HG03066 (cell line): ENCODE data around the gene CHST11.
A peak's percentile ranks its signal among the peaks of the same experiment; 100 is the strongest.

Source experiments
- ATAC-seq: cut with Tn5 transposase; IDR thresholded peaks from one replicate; pipeline ENCODE4 v1.9.1; 2021; ENCODE audit warnings: low read depth; ENCODE audit not compliant: unreplicated experiment

Gene CHST11

DNA sequence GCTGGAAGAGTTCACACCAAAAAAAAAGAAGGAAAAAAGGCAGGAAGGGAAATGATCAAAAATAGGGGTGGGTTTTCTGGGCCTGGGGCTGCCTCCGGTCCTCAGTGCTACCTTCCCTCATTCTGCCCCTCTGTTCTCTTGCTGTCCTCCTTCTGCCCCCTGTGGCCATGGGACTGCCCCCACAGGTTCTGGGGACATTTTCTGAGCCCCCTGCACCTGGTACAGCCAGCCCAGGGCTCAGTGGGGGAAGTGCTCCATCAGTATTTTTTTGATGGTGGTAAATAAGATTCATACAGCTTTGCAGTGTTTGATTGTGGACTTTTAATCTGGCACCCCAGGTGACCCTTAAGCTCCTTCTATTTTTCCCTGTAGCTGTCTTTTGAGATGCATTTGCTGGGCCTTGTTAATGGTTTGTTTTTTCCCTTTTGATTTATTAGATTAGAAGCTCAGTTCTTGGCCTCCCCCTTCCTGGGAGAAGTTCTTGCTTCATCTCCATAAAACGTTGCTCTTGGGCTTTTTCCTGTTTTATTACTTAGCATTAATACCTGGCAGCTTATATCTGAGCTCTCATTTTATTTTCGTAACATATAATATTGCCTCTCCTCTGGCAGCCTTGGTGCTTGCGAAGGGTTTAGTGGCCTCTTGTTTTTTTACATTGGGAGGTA, 43.1 kb downstream of the CHST11 start:
- ATAC-seq, result no peak

DNA sequence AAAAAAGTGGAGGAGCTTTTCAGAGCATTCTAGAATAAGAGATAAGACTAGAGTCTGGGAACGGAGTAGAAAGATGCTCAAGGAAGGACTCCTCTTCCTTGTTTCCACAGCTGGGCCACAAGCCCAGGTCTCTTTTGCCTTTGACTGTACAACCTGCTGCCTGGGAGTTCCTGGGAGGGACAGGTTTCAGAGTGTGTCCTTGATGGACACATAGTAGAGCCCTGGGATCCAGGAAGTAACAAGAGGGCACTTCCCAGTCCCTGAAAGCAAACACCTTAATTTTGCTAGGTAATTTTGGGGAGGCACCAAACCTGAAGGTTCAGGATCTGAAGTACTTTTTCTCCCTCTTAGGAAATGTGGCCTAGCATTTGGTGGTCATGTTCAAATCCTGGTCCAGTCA, 44.4 kb downstream of the CHST11 start:
- no peak for ATAC-seq

DNA sequence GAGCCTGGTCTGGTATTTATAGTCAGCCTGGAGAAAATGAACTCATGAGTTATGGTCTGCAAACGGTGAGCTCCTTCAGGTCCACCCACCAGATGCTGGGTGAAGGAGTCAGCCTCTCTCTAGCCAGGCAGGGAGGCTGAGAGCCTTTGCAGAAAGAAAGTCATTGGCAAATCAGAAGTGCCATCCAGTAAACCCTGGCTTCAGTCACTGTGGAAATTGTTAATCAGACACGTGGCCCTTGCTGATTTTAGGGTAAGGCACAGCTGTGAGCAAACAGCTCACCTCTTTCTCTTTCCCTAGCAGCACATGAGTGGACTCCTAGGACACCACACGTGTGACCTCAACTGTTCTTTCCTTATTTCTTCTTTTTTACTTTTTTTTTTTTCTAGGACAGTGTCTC, 44.9 kb downstream of the CHST11 start:
- ATAC-seq, result no peak

DNA sequence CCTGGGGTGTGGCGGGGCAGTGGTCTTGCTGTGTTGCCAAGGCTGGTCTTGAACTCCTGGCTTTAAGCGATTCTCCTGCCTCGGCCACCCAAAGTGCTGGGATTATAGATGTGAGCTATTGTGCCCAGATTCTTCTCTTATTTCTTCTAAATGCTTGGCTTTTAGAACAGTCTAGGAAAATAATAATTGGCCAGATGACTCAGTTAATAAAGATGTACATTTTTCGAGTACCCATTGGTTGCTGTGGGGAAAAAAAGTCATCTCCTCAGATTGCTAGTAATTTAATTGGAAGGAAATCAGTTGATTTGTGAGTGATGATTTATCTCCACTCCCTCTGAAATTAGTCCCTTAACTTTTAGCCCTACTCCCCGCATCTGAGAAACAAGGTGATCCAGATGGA, 45.5 kb downstream of the CHST11 start:
- no peak for ATAC-seq

DNA sequence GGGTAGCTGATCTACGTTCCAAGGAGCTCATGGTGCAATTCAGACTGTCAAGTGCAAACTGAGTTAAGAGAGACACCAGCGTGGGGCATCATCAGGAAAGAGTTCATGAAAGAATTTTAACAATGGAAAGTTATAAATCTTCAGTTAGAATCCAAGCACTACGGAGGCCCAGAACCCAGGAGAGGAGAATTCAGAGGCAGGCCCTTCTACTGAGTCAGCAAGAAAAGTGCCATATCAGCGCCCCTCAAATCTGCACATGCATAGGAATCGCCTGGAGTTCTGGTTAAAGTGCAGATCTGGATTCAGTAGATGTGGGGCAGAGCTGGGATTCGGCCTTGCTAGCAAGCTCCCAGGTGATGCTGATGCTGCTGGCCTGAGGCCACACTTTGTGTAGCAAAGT, 45.9 kb downstream of the CHST11 start:
- ATAC-seq, result no peak

DNA sequence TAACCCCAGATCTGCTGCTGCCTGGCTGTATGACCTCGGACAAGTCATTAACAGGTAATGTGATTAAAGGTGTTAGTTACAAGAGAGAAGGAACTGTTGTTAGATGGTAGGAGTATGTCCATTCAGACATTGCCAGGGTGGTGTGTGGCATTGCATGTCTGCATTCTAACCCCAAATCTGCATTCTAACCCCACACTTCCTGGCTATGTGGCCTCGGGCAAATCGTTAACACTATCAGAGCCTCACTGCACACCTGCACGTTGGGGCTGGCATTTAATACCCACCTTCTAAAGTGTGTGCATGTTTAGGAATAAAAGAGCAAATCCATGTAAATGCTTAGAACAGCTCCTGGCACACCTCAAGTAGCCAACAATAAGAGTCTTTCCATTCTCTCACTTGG, 46.4 kb downstream of the CHST11 start:
- no peak for ATAC-seq

DNA sequence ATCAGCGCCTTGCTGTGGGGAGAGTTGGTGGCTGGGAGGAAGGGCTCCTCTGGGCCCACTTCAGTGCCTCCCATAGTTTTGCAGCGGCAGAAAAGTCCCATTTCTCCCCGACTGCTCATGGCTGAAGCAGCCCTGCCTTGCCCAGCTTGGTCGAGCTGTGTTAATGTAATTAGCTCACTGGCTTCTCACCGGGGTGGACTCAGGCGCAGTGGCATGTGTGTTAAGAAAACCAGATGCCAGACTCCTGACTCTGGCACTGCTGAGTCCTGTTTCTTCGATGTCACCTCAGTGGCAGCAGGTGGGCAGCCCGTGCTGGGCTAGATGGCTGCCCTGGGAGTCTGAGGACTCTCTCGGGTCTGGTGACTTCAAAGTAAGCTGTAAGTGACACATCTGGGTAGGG, 47.4 kb downstream of the CHST11 start:
- no peak for ATAC-seq

DNA sequence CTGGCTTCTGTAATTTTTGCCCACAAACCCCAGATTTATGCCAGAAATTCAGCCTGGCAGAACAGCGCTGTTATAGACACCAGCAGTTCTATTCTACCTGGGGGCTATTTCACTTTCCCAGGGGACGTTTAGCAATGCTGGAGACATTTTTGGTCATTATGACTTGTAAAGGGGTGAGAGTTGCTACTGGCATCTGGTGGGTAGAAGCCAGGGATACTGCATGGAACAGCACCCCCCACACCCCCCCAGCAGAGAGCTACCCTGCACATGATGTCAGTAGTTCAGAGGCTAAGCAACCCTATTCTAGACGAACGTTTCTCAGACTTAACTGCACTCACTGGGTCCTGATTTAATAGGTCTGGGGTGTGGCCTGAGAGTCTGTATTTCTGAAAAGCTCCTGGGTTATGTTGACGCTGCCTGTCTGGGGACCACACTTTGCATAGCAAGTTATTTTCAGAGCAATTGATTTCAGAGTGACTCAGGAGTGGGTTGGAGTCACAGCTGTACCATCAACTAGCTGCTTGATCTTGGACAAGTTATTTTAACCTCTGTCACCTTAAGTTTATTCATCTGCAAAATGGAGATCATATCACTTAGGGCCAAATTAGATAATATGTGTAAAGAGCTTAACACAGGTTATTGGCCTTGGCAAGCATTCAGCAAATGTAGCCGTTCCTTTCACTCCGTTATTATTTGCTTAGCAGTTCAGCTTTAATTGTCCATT, 48.5 kb downstream of the CHST11 start:
- ATAC-seq, result peak; percentile 94

DNA sequence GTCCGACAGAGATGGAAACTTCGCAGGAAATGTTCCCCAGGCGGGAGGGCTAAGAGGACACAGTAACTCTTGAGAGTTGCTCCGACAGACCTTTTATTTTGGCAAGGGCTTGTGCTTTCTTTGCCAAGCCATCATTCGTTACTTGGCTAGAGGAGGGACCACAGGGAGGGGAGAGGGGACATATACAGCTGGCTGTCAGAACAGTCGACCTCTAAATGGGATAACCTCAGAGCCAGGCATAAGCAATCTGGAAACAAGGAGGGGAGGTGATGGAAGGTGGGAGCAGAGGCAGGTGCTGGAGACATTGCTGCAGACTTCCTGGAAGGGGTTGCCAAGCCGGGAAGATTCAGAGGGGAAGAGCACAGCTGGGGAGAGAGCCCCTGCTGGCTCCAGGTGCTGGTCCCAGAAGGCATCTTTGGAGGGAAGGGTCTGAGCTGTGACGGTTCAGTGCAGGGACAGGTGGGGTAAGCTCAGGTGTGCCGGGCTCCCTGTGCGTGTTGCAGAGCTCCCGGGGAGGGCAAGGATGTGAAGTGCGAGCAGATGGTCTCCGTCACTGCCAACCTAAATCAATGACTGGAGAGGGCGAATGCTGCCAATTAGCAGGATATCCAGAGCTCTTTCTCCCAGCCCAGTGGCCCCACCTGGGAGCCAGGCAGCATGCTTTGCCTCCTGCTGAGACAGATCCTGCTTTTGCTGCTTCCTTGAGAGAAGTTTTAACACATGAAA, 50.1 kb downstream of the CHST11 start:
- ATAC-seq, result no peak

DNA sequence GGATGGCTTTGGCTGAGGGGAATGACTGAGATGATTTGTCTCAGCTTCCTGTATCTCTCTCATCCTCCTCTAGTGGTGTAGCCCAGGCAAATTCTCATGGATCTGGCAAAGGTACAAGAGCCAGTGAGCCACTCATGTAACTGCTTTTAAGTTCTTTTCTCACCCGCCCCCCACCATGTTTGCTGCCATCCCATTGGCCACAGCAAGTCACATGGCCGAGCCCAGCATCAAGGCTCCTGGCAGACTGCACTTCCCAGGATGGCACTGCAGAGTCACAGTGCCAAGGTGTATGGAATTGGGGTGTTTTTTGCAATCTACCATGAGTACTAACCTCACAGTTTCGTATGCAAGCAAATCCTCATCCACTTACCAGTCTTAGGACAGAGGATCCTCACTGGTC, 50.9 kb downstream of the CHST11 start:
- ATAC-seq, result no peak

DNA sequence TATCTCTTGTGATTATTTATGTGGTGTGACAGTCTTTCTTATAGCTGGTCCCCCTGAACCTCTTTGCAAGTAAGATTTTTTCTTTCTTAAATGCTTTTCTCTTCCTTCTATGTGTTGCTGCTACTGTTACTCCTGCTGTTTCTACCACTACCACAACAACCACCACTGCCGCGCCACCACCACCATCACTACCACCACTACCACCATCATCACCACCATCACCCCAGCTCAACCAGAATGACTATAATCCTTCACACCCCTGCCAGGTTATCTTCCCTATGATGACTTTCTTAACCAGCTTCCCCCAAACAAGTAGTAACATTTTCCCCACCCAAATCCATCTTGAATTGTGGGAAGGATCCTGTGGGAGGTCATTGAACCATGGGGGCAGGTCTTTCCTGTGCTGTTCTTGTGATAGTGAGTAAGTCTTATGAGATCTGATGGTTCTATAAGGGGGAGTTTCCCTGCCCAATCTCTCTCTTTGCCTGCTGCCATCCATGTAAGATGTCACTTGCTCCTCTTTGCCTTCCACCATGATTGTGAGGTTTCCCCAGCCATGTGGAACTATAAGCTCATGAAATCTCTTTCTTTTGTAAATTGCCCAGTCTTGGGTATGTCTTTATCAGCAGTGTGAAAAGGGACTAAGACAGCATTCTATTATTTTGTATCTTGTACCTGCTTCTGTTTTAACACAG, 52.2 kb downstream of the CHST11 start:
- no peak for ATAC-seq

DNA sequence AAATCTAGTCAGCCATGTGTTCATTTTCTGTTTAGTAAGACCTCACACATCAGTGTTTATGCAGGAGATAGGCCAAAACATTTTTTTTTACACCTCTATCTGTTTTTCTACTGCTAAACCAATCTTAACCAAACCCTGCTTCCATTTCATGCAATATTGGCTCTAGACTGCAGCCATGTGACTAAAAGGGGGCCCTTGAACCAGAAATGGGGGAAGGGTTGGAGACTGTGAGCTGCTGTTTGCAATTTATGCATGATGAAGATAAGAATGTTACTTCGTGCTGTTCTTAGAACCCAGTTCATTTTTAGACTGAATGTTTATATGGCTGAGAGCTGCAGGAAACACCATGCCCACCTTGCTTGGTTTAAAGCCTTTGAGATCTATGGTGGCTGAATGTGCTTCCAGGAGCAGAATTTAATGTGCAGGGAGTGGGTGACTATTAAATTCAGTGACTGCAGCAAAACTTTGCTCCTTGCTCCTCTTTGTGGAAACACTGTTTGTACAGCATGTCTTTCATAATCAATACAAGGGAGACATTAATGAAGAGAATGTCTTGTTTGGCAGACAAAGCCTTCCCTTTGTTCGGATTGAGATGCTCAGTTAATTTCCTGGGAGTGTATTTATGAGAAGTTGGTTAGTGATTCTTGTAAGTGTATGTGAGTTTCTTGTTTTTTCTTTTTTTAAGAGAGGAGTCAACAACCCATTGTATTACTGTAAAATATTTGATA, 53.6 kb downstream of the CHST11 start:
- ATAC-seq, result no peak

DNA sequence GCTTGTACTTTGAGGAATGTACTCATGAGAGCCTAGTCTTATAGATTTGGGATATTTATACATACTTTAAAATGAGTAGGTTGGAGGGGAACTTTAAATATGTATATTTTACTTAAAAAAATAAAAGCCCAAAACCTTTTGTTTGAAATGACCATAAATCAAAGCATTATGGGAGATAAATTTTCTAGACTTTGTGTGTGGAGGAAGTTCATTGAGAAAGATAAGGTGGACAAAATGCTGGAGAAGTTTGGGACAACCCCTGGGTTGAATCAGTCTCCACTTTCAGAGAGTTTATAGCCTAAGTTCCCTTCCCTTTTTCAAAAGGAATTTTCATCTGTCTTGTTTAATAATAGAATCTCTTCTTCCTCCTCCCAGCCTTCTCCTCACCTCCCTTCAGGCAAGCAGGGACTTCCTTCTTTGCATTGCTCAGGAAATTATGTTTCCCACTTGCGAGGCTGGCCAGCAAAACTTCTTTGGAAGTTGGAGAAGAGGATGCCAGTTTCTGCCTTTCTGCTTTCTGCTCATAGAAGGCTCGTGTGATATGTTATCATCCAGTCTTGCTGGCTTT, 54.2 kb downstream of the CHST11 start:
- ATAC-seq, result no peak

DNA sequence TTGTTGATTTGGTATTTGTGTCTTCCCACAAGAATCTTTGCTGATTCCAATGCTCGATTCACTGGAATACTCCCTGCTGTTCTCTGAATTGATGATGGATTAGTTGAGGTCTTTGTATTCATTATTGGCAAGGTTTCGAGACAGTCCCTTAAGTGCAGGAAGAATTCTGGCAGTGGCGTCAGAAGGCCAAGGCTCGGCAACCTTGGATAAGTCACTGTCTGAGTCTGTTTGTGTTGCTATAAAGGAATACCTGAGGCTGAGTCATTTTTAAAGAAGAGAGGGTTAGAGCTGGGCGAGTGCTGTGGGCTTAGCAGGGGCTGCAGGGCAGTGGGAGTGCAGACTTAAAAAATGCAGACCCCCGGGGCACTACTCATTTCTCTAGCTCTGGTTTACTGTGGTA, 56.9 kb downstream of the CHST11 start:
- ATAC-seq, result no peak

DNA sequence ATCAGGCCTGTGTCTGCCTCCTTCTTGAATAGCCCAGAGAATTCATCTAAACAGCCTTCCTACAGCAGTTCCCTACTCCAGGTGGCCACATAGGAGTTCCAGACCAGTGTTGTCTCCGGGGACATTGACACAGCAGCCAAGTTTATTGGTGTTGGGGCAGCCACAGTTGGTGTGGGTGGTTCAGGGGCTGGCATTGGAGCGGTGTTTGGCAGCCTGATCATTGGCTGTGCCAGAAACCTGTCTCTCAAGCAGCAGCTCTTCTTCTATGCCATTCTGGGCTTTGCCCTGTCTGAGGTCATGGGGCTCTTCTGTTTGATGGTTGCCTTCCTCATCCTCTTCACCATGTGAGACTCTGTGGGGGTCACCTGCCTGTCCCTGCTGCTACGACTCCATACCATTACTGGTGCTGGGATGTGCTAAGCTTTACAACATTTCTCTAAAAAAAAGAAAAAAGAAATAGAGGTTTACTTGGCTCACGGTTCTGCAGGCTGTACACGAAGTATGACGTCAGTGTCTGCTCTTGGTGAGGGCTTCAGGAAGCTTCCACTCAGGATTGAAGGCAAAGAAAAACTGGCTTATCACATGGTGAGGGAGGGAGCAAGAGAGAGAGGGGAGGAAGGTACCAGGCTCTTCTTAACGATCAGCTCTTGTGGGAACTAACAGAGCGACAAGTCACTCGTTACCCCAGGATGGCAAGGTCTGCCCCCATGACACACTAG, 57.5 kb downstream of the CHST11 start:
- no peak for ATAC-seq

DNA sequence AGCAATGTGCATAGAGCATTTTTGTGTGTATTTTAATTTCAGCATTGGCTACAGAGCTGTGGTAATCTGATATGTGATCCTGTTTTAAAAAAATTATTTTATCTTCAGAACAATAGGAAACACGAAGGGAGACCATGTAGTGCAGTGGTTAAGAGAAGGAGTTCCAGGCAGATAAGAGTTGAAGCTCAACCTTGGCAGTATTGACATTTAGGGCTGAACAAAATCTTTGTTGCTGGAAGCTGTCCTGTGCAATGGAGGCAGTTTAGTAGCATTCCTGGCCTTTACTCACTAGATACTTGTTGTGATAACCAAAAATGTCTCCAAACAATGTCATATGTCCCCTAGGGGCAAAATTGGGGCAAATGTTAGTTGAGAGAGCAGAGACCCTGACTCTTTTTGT, 59.2 kb downstream of the CHST11 start:
- ATAC-seq, result no peak

DNA sequence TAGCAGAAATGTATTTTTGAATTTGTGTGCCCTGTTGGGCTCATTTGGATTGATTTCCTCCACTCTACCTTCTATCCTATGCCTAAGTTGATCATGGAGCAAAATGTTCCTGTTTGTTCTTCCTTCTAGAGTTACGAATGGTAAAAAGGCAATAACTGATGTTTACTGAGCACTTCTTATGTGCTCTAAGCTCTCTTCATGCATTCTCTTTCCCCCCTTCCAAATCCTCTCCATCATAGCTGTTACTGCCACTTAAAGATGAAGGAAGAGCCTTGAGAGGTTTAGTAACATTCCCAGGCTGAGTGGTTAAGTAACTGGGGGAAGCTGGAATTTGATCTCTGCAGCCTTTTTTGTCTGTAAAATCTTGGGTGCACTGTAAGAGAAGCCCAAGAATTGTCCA, 60.1 kb downstream of the CHST11 start:
- ATAC-seq, result no peak

DNA sequence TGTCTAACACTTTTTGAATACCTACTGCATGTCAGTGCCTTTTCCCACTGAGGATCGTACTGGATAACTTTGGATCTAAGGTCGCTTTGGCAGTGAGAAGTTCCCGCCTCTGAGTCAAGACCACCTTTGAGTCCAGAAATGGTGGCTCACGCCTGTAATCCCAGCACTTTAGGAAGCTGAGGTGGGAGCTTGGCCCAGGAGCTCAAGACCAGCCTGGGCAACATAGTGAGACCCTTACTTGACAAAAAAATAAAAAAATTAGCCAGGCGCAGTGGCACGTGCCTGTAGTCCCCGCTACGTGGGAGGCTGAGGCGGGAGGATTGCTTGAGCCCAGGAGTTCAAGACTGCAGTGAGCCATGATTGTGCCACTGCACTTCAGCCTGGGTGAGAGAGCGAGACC, 61.1 kb downstream of the CHST11 start:
- ATAC-seq, result no peak

DNA sequence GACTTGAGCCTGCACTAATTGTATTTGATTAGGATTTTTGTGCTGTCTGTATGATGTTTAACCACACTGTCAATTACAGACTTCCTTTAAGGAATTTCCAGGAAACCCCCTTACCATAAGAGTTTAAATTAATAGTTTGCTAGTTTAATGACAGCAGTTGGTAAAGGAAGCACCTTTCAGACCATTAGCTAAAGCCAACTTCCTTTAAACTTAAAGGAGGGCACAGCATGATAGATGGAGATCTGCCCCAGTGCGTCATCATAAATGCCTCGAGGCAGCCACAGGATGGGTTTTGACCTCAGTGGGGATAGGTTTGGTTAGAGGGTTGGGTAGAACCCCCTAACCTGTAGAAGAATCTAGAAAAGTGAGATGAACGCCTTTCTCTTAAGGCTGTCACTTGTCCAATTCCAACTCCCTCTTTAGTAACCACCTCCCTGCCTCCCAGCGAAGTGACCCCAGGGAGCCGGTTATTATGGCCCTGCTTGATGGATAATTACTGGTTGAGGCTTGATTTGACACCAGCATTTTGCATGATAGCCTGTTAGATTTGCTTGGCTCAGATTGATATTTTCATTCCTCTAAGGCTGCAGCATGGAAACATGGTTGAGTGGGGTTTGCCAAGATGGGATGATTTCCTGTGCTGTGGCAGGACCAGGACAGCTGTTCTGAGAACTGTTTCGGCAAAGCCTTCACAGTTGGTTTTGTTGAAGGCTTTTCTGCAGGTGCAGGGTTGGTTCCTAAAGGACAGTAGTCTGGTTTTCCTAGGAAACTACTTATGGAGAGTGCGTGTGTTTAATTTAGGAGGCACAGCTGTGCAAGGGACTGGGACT, 62.7 kb downstream of the CHST11 start:
- no peak for ATAC-seq
